SU-DHL-6 (cell line): ENCODE results near the gene ZBTB32.

Source experiments
- EZH2phosphoT487 ChIP-seq: fragments of 200-600 bp; sonication (generic), shearing (Covaris generic); conservative IDR thresholded peaks from 2 replicates; pipeline ENCODE4 v1.6.1; 2018; ENCODE audit warnings: mild to moderate bottlenecking, antibody characterized with exemption, low read length, moderate library complexity, mixed read lengths
- TF ChIP-seq, protein P1 (sequence below): fragments of 200-600 bp; sonication (generic); IDR thresholded peaks from one replicate; pipeline ENCODE4 v1.5.1; 2017; ENCODE audit warnings: antibody characterized with exemption, mild to moderate bottlenecking, low read length, moderate library complexity; ENCODE audit not compliant: insufficient read depth, poor library complexity, severe bottlenecking

DNA sequence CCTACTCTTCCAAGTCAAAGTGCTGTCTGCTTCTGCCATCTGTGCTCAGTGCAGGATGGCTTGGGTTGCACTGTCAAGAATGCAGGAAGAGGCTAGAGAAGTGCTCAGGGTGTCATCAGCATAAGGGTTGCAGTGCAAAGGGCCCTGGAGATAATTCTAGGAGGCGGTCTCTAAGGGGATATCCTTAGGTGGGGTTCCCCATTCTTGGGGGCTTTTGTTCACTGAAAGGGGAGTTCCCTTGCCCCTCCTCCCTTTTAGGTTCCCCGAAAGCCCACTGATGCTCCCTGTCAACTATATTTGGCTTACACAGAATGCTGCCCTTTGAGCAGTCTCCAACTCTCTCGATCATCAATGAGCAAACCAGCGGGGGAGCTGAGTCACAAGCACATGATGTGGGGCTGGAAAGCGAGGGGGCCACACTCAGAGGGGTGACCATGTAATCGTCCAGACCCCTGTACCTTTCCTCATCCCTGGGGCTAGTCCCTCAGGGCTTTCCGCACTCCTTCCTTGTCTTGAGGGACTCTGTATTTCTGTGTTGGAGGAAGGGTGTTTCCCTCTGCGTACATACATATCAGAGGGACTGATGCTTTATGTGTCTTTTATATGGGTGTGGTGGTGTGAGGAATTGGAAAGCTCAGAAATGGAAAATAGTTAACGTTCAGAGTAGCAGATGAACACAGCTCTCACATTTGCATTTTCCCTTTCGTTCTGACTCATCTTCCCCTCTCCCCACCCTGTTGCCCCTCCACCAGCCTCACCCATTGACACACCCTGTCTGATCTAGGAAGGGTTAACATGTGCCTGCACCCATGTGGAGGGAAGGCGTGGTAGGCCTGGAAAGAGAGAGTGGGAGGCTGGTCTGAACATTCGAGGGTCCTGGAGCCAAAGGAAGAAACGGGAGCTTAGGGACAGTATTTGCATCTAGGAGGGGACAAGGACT, 6.7 kb downstream of the ZBTB32 start:
- TF ChIP-seq, protein P1, sequence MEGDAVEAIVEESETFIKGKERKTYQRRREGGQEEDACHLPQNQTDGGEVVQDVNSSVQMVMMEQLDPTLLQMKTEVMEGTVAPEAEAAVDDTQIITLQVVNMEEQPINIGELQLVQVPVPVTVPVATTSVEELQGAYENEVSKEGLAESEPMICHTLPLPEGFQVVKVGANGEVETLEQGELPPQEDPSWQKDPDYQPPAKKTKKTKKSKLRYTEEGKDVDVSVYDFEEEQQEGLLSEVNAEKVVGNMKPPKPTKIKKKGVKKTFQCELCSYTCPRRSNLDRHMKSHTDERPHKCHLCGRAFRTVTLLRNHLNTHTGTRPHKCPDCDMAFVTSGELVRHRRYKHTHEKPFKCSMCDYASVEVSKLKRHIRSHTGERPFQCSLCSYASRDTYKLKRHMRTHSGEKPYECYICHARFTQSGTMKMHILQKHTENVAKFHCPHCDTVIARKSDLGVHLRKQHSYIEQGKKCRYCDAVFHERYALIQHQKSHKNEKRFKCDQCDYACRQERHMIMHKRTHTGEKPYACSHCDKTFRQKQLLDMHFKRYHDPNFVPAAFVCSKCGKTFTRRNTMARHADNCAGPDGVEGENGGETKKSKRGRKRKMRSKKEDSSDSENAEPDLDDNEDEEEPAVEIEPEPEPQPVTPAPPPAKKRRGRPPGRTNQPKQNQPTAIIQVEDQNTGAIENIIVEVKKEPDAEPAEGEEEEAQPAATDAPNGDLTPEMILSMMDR = no peak
- TF ChIP-seq EZH2phosphoT487 = no peak
